ENCODE measurements around the gene SERPINA10.
"Not testable (repeated sequence)": the region's sequence is repeated elsewhere in the genome, so short reads cannot be mapped to it uniquely, and the experiment has no call there.

SERPINA10 gene

DNA sequence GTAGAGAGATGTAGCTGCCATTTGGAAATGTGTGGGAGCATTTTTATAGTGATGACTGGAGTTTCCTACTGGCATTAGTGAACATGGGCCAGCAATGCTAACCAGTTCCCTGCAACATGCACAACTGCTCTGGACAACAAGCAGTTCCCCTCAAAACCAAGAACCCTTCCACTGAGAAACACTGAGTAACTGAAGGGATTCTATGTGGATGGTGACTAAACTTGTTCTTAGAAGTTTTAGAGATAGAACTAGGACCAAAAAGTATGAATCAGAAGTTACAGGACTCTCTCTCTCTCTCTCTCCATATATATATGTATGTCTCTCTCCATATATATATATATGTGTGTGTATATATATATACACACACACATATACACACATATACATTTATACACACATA is 7.9 kb downstream of the SERPINA10 start:
- TF ChIP-seq, protein P1, sequence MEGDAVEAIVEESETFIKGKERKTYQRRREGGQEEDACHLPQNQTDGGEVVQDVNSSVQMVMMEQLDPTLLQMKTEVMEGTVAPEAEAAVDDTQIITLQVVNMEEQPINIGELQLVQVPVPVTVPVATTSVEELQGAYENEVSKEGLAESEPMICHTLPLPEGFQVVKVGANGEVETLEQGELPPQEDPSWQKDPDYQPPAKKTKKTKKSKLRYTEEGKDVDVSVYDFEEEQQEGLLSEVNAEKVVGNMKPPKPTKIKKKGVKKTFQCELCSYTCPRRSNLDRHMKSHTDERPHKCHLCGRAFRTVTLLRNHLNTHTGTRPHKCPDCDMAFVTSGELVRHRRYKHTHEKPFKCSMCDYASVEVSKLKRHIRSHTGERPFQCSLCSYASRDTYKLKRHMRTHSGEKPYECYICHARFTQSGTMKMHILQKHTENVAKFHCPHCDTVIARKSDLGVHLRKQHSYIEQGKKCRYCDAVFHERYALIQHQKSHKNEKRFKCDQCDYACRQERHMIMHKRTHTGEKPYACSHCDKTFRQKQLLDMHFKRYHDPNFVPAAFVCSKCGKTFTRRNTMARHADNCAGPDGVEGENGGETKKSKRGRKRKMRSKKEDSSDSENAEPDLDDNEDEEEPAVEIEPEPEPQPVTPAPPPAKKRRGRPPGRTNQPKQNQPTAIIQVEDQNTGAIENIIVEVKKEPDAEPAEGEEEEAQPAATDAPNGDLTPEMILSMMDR (IDR thresholded peaks at IDR 0.05; ENCODE audit: borderline replicate concordance, insufficient read depth, low read depth, low read length) = no peak
- H3K4me3 ChIP-seq (ENCODE audit: low read depth, low read length) = no peak overlapping the region

DNA sequence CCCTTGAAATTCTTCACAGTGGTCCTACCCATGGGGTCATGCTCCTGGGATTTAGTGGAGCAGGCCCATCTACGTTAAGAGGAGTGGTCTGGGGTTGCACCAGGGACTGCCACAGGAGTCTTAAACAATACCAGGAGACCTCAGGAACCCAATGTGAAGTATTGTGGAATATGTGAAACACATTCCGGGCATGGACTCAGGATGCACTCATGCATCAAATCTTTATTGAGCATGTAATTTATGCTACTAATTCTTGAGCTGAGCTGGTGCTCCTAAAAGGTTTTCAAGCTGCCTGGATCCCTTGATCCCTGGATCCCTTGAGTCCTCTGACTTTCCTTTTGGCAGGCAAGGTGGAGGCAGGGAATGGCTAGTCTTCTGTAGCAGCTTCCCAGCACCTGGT is 8.8 kb downstream of the SERPINA10 start:
- TF ChIP-seq, protein P1 (IDR thresholded peaks at IDR 0.05; ENCODE audit: borderline replicate concordance, insufficient read depth, low read depth, low read length) = no peak

DNA sequence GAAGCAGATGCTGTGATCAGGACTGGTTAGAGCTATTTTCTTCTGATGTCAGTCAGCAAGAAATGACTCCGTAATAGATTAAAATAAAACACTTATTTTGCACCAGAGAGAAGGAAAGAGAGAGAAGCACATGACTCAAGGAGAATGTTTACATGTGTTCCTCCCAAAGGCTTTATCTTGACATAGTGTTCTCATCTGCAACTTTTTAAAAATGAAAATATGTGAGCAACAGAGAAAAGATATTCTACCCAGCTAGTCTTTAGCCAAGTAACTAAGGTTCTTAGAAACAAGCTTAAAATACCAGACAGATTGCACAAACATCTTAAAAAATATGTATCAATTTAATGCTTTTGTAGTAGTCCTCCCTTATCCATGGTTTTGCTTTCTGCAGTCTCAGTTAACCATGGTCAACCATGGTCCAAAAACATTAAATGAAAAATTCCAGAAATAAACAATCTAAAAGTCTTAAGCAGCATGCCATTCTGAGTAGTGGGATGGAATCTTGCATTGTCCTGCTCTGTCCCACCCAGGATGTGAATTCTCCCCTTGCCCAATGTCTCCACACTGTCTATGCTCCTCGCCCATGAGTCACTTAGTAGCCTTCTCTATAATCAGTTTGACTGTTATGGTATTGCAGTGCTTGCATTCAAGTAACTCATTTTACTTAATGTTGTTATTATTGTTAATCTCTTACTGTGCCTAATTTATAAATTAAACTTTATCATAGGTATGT is 9.9 kb downstream of the SERPINA10 start:
- no peak overlapping the region for H3K4me3 ChIP-seq (ENCODE audit: low read depth, low read length)
- TF ChIP-seq, protein P1 (IDR thresholded peaks at IDR 0.05; ENCODE audit: borderline replicate concordance, insufficient read depth, low read depth, low read length) = no peak

More for the DNA sequence above, 8.8 kb downstream of the SERPINA10 start:
- no peak overlapping the region for H3K4me3 ChIP-seq (ENCODE audit: low read depth, low read length)

DNA sequence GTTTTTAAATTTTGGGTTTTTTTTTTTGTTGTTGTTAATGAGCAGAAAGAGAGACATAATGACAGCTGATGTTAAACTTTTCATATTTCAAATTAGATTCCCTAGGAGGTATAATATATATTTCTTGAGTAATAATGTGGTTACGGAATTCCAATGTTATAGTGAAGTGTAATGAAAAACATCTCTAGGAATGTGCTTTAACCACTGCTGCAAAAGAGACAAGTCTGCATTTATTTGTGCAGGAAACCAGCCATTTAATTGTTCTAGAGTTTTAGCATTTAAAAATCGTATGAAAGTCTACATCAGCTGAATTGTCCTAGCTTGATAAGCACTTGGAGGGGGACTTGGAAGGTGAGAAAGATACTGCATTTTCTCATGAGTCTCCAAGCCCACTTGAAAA is 14.3 kb downstream of the SERPINA10 start:
- no peak overlapping the region for H3K4me3 ChIP-seq (ENCODE audit: low read depth, low read length)
- TF ChIP-seq, protein P1 (IDR thresholded peaks at IDR 0.05; ENCODE audit: borderline replicate concordance, insufficient read depth, low read depth, low read length) = no peak

DNA sequence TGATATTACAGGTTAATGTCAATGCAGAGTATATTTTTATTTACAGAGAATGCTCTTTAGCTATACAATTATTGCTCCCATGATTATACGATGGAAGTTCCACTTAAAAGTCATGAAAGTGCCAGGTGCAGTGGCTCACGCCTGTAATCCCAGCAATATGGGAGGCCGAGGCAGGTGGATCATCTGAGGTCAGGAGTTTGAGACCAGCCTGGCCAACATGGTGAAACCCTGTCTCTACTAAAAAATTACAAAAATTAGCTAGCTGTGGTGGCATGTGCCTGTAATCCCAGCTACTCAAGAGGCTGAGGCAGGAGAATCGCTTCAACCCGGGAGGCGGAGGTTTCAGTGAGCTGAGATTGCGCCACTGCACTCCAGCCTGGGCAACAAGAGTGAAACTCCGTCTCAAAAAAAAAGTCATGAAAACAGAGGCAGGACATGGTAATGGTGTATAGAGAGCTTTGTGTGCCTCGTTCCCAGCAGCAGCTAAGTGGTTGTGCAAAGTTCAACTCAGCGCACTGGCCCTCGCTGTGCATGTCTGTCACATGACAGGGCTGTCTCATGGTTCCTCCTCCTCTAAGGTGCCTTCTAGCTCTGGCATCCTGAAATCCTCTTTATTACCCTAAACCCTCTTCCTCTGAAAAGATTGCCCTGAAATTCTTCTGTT is 16.0 kb downstream of the SERPINA10 start:
- not testable (repeated sequence) for H3K4me3 ChIP-seq (ENCODE audit: low read depth, low read length)

DNA sequence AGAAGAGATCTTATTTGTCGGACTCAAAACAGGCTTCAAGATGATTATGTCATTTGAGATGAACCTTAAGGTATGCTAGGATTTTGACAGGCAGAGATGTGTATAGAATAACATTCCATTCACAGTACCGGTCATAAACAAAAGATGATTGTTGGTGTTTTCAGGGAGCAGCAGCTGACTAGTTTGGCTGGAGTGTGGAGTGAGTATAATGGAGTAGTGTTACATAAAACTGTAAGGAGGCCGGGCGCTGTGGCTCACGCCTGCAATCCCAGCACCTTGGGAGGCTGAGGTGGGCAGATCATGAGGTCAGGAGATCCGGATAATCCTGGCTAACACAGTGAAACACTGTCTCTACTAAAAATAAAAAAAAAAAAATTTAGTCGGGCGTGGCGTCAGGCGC is 23.9 kb downstream of the SERPINA10 start:
- TF ChIP-seq, protein P1 (IDR thresholded peaks at IDR 0.05; ENCODE audit: borderline replicate concordance, insufficient read depth, low read depth, low read length) = no peak
- H3K4me3 ChIP-seq (ENCODE audit: low read depth, low read length) = no peak overlapping the region

DNA sequence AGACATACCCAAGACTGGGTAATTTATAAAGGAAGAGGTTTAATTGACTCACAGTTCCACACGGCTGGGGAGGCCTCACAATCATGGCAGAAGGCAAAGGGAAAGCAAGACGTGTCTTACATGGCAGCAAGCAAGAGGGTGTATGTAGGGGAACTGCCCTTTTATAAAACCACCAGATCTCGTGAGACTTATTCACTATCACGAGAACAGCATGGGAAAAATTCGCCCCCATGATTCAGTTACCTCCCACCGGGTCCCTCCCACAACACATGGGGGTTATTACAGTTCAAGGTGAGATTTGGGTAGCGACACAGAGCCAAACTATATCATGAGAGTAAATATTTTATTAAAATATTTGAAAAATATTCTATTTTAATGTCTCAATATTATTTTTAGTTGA is 24.5 kb downstream of the SERPINA10 start:
- H3K4me3 ChIP-seq (ENCODE audit: low read depth, low read length) = not testable (repeated sequence)

DNA sequence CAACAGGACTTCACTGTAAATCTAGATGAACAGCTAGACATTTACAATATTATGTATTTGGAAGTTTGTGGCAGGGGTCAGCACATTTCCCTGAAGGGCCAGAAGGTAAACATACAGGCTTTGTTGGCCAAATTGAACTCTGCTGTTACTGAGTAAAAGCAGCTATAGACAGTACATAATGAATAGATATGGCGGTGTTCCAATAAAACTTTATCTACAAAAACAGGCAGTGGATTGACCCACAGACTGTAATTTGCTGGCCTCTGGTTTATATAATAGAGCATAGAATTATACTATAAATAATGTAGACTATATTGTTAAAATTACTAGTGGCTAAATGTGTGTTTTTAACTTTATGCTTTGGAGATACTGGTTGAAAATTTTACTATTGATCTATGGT is 25.7 kb downstream of the SERPINA10 start:
- TF ChIP-seq, protein P1 (IDR thresholded peaks at IDR 0.05; ENCODE audit: borderline replicate concordance, insufficient read depth, low read depth, low read length) = no peak
- no peak overlapping the region for H3K4me3 ChIP-seq (ENCODE audit: low read depth, low read length)

DNA sequence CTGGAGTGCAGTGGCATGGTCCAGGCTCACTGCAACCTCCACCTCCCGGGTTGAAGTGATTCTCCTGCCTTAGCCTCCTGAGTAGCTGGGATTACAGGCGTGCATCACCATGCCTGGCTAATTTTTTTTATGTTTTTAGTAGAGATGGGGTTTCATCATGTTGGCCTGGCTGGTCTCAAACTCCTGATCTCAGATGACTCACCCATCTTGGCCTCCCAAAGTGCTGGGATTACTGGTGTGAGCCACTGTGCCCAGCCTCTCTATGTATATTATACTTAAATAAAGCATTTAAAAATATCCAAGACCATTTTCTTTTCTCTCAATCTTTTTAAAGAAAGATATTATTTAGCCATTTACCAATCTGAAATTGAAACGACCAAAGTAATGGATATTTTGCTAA is 28.9 kb downstream of the SERPINA10 start:
- not testable (repeated sequence) for H3K4me3 ChIP-seq (ENCODE audit: low read depth, low read length)
